Sigmoid colon (tissue), 7 donors: ENCODE results near the gene FBXL15. TPM values are rescaled to one million over a fixed set of nuclear protein-coding genes. Genes with fewer than 3 reads are reported as not detected.

Source experiments
- DNase-seq: peaks from one replicate; pipeline ENCODE4 v3.0.0-alpha.2; 2019
- H3K27ac ChIP-seq, 4 donors: fragments of 200-600 bp; sonication (generic); one replicate each; pipeline ENCODE4 v1.5.1; 2016 to 2019; ENCODE audit warnings: mild to moderate bottlenecking in 1 of 4
- H3K27me3 ChIP-seq, 3 donors: fragments of 200-600 bp; sonication (generic); one replicate each; pipeline ENCODE4 v1.5.1; 2019; ENCODE audit warnings: mild to moderate bottlenecking in 1 of 3
- H3K36me3 ChIP-seq, 4 donors: fragments of 200-600 bp; sonication (generic); one replicate each; pipeline ENCODE4 v1.5.1; 2016 to 2019
- H3K4me1 ChIP-seq, 4 donors: fragments of 200-600 bp; sonication (generic); one replicate each; pipeline ENCODE4 v1.5.1; 2017 to 2019
- H3K4me3 ChIP-seq, 4 donors: fragments of 200-600 bp; sonication (generic); one replicate each; pipeline ENCODE4 v1.5.1; 2017 to 2019; ENCODE audit warnings: mild to moderate bottlenecking in 2 of 4, moderate library complexity in 1 of 4
- H3K9me3 ChIP-seq, 4 donors: fragments of 200-600 bp in 3 of 4; sonication (generic) in 3 of 4; one replicate each; pipeline versions ENCODE4 v1.5.1 to v1.6.1; 2013 to 2019
- CTCF ChIP-seq, 4 experiments: fragments of 450-650 bp in 3 of 4; fragments of 200-600 bp in 1 of 4; IDR thresholded peaks; one replicate each; pipeline ENCODE4 v1.5.1; 2016 to 2019; ENCODE audit warnings: antibody characterized with exemption in 4 of 4, mild to moderate bottlenecking in 3 of 4, moderate library complexity in 2 of 4
- EP300 ChIP-seq, 4 donors: sonication (generic); formaldehyde crosslinking; IDR thresholded peaks; one replicate each; pipeline ENCODE4 v1.6.1; 2017; ENCODE audit warnings: antibody characterized with exemption in 4 of 4
- POLR2A ChIP-seq, 2 donors: fragments of 450-650 bp; IDR thresholded peaks; one replicate each; pipeline ENCODE4 v1.6.1; 2016; ENCODE audit warnings: antibody characterized with exemption in 2 of 2, mild to moderate bottlenecking in 2 of 2, moderate library complexity in 2 of 2
- POLR2AphosphoS5 ChIP-seq, 4 donors: sonication (generic); formaldehyde crosslinking; IDR thresholded peaks; one replicate each; pipeline ENCODE4 v1.6.1; 2017; ENCODE audit warnings: antibody characterized with exemption in 4 of 4
- WGBS, 2 donors: extraction: QIAGEN DNeasy Blood & Tissue Kit; methylation state at CpG; one replicate each; pipeline ENCODE4 v1.1.7; 2013; 5-methylcytosine and 5-hydroxymethylcytosine counted together
- intact Hi-C: fragments of 100-400 bp; cut with DNase I; formaldehyde crosslinking; loops from one replicate; pipeline ENCODE4 v1.15.1; 2023
- polyA plus RNA-seq, 3 donors: library from polyadenylated mRNA; stranded (reverse); fragments of 200-250 nt; gene quantifications; one replicate each; pipeline ENCODE4 v1.2.3, GENCODE V29; 2013
- total RNA-seq, 4 donors: library from RNA; depleted of rRNA; stranded (reverse); fragments of >200 nt; gene quantifications; one replicate each; pipeline ENCODE4 v1.1.0, GENCODE V29; 2016
- donor health status: healthy with polysubstance abuse.
- donor health status: Bipolar disorder and iron deficiency.
- donor health status: healthy.

FBXL15 gene
- total and polyA plus RNA-seq, 7 donors: 19.0 to 51.3 (median 30.7) TPM

GRCh38 chr10:102423372-102423968 lies 2.8 kb downstream of the FBXL15 start:
- intact Hi-C loops: loop anchor here (5.0 kb wide), 2 partner anchors 54 to 159 kb away; no protein-coding TSS in a partner anchor
- Histone ChIP-seq H3K9me3 (no peaks in the 10 kb centered on the region), H3K27me3 (peaks cover 0 to 5% (median 0%) of the 10 kb centered on the region in 3 donors), H3K4me3 (no peak overlapping the region), H3K4me1 (peaks cover 0 to 41% (median 36%) of the 10 kb centered on the region in 4 donors), H3K36me3 (peaks cover 10 to 24% (median 11%) of the 10 kb centered on the region in 4 donors), H3K27ac (peak overlapping the region in 3 of 4 donors; percentile 86 to 96 (median 91))
- no peak for DNase-seq
- 93 to 95% methylated on average over 13 of the region's 13 CpGs for WGBS, 2 donors
- TF ChIP-seq POLR2AphosphoS5 (IDR thresholded peaks at IDR 0.05): no peak
- TF ChIP-seq POLR2A (IDR thresholded peaks at IDR 0.05): no peak
- no peak for TF ChIP-seq EP300 (IDR thresholded peaks at IDR 0.05)
- TF ChIP-seq CTCF (IDR thresholded peaks at IDR 0.05): no peak

GRCh38 chr10:102424145-102424544 lies 3.5 kb downstream of the FBXL15 start:
- TF ChIP-seq POLR2AphosphoS5 (IDR thresholded peaks at IDR 0.05) (no peak), CTCF (IDR thresholded peaks at IDR 0.05) (no peak), POLR2A (IDR thresholded peaks at IDR 0.05) (no peak)
- Histone ChIP-seq H3K27me3 (no peaks in the 10 kb centered on the region), H3K4me1 (peaks cover 0 to 34% (median 30%) of the 10 kb centered on the region in 4 donors), H3K27ac (no peak overlapping the region), H3K36me3 (peaks cover 10 to 24% (median 11%) of the 10 kb centered on the region in 4 donors), H3K4me3 (no peak overlapping the region), H3K9me3 (no peaks in the 10 kb centered on the region)
- no peak for DNase-seq
- 80 to 93% methylated on average over 9 of the region's 9 CpGs for WGBS, 2 donors
- intact Hi-C loops: loop anchor here (5.0 kb wide), 2 partner anchors 53 to 158 kb away; no protein-coding TSS in a partner anchor

- intact Hi-C loops: loop anchor here (5.0 kb wide), 3 partner anchors 52 to 183 kb away; partner anchors contain the start of gene PITX3
- no peaks in the 10 kb centered on the region for H3K27me3 ChIP-seq
- no peak overlapping the region for H3K4me3 ChIP-seq
Observed at GRCh38 chr10:102424916-102425315, 4.3 kb downstream of the FBXL15 start.

GRCh38 chr10:102425444-102425843 lies 4.8 kb downstream of the FBXL15 start:
- WGBS, 2 donors: 89 to 95% methylated on average over 1 of the region's 1 CpG
- no peak for DNase-seq
- Histone ChIP-seq H3K27me3 (no peaks in the 10 kb centered on the region), H3K4me1 (peaks cover 0 to 21% (median 18%) of the 10 kb centered on the region in 4 donors), H3K9me3 (no peaks in the 10 kb centered on the region), H3K27ac (no peak overlapping the region), H3K4me3 (no peak overlapping the region), H3K36me3 (peaks cover 10 to 24% (median 11%) of the 10 kb centered on the region in 4 donors)
- TF ChIP-seq CTCF (IDR thresholded peaks at IDR 0.05): no peak
- TF ChIP-seq POLR2AphosphoS5 (IDR thresholded peaks at IDR 0.05): no peak
- no peak for TF ChIP-seq EP300 (IDR thresholded peaks at IDR 0.05)
- no peak for TF ChIP-seq POLR2A (IDR thresholded peaks at IDR 0.05)
- intact Hi-C loops: loop anchor here (5.0 kb wide), 1 partner anchor 183 kb away; the partner anchor contains the start of gene PITX3

More at GRCh38 chr10:102424916-102425315, 4.3 kb downstream of the FBXL15 start:
- DNase-seq: no peak
- peaks cover 10 to 24% (median 11%) of the 10 kb centered on the region in 4 donors for H3K36me3 ChIP-seq
- 90 to 91% methylated on average over 6 of the region's 6 CpGs for WGBS, 2 donors
- no peaks in the 10 kb centered on the region for H3K9me3 ChIP-seq
- H3K27ac ChIP-seq: no peak overlapping the region
- no peak for TF ChIP-seq POLR2A (IDR thresholded peaks at IDR 0.05)
- no peak for TF ChIP-seq EP300 (IDR thresholded peaks at IDR 0.05)
- TF ChIP-seq CTCF (IDR thresholded peaks at IDR 0.05): no peak
- no peak for TF ChIP-seq POLR2AphosphoS5 (IDR thresholded peaks at IDR 0.05)
- H3K4me1 ChIP-seq: peaks cover 0 to 26% (median 23%) of the 10 kb centered on the region in 4 donors
